GM12878 (cell line): Measurements from ENCODE around the gene ATP5F1D. TPM values are rescaled to one million over a fixed set of nuclear protein-coding genes. Genes with fewer than 3 reads are reported as not detected.

Source experiments
- ATAC-seq: fragments of 200-7000 bp; cut with Tn5 transposase; 3 replicates; pipeline ENCODE4 v1.9.1; 2020; ENCODE audit warnings: mild to moderate bottlenecking, moderate library complexity
- BruUV-seq: library from RNA; stranded (reverse); fragments of 400-500 nt; replicated peaks from 2 replicates; lab custom pipeline; 2021; lab: Mats Ljungman, UMichigan
- CTCF ChIA-PET: fragments of 300-600 bp; sonication (Branson Sonifier 250); formaldehyde crosslinking; extraction: SDS; loops from one replicate; lab custom pipeline; 2021; ENCODE audit warnings: inconsistent platforms; lab: Yijun Ruan, JAX
- POLR2A ChIA-PET: fragments of 350-600 bp; formaldehyde crosslinking; extraction: SDS; loops from one replicate; lab custom pipeline; 2021; ENCODE audit warnings: inconsistent platforms; lab: Charles Lee
- RAD21 ChIA-PET: fragments of 300-600 bp; sonication (Branson Sonifier 250); formaldehyde crosslinking; loops from one replicate; lab custom pipeline; 2023; ENCODE audit warnings: antibody characterized with exemption; ENCODE audit not compliant: unreplicated experiment; lab: Charles Lee
- SMC1A ChIA-PET: fragments of 300-600 bp; sonication (Branson Sonifier 250); formaldehyde crosslinking; loops from one replicate; lab custom pipeline; 2023; ENCODE audit not compliant: unreplicated experiment, uncharacterized antibody; lab: Charles Lee
- DNase-seq: peaks from one replicate; pipeline ENCODE4 v3.0.0-alpha.2; 2011; ENCODE audit warnings: low read depth, low spot score
- FAIRE-seq: peaks from 3 replicates; lab custom pipeline; 2011; peaks lifted over from hg19 to GRCh38; lab: Jason Lieb, UNC
- H2AFZ ChIP-seq: 2 replicates; pipeline ENCODE4 v1.6.0; 2011; ENCODE audit warnings: low read depth, low read length, control low read depth; ENCODE audit not compliant: control insufficient read depth
- H3K27ac ChIP-seq: 2 replicates; pipeline ENCODE4 v1.5.1; 2011; ENCODE audit warnings: control low read depth; ENCODE audit not compliant: control insufficient read depth, insufficient read depth
- H3K27me3 ChIP-seq, 2 experiments: replicated peaks in 1 of 2; 2 replicates each; pipeline versions ENCODE4 v1.6.0 to v1.6.1; 2011; ENCODE audit warnings: low read length in 1 of 2; ENCODE audit not compliant: control insufficient read depth in 2 of 2, insufficient read depth in 2 of 2
- H3K36me3 ChIP-seq, 2 experiments: 2 replicates each; pipeline ENCODE4 v1.5.1; 2011; ENCODE audit warnings: low read length in 1 of 2; ENCODE audit not compliant: control insufficient read depth in 2 of 2, insufficient read depth in 2 of 2
- H3K4me1 ChIP-seq: 2 replicates; pipeline ENCODE4 v1.6.1; 2011; ENCODE audit warnings: mild to moderate bottlenecking, low read length, moderate library complexity, mixed read lengths; ENCODE audit not compliant: control insufficient read depth, insufficient read depth
- H3K4me2 ChIP-seq: 2 replicates; pipeline ENCODE4 v1.6.0; 2011; ENCODE audit warnings: control low read depth; ENCODE audit not compliant: control insufficient read depth, insufficient read depth
- H3K4me3 ChIP-seq: fragments of 200-600 bp; sonication (generic); 2 replicates; pipeline ENCODE4 v1.5.1; 2016
- H3K79me2 ChIP-seq: 2 replicates; pipeline ENCODE4 v1.6.0; 2011; ENCODE audit warnings: low read length; ENCODE audit not compliant: control insufficient read depth, insufficient read depth
- H3K9ac ChIP-seq: 2 replicates; pipeline ENCODE4 v1.8.0; 2011; ENCODE audit warnings: low read length, control low read depth, mixed read lengths; ENCODE audit not compliant: control insufficient read depth, insufficient read depth
- H3K9me3 ChIP-seq: replicated peaks from 3 replicates; pipeline ENCODE4 v1.5.1; 2011; ENCODE audit warnings: mild to moderate bottlenecking, low read length; ENCODE audit not compliant: control insufficient read depth, insufficient read depth
- H4K20me1 ChIP-seq: 2 replicates; pipeline ENCODE4 v1.6.0; 2011; ENCODE audit not compliant: control insufficient read depth, insufficient read depth
- ATF7 ChIP-seq: fragments of 450-650 bp; IDR thresholded peaks from 2 replicates; pipeline ENCODE4 v1.6.1; 2016; ENCODE audit warnings: low read depth, mild to moderate bottlenecking
- IKZF2 ChIP-seq, 2 experiments: fragments of 450-650 bp; IDR thresholded peaks; 2 replicates each; pipeline ENCODE4 v1.6.1; 2017; ENCODE audit warnings: mild to moderate bottlenecking in 2 of 2, moderate library complexity in 2 of 2
- PAX5 ChIP-seq: IDR thresholded peaks from 2 replicates; pipeline ENCODE4 v1.6.1; 2011; ENCODE audit warnings: low read depth, low read length, borderline replicate concordance
- SIN3A ChIP-seq: IDR thresholded peaks from 2 replicates; pipeline ENCODE4 v1.6.1; 2012; ENCODE audit warnings: low read depth, low read length, improper control_type of control experiment
- SUPT20H ChIP-seq: IDR thresholded peaks from 2 replicates; pipeline ENCODE4 v1.6.1; 2011; ENCODE audit warnings: low read depth, mild to moderate bottlenecking, low read length, moderate library complexity, borderline replicate concordance; ENCODE audit not compliant: control insufficient read depth
- WGBS: methylation state at CpG from one replicate; pipeline ENCODE4 v1.1.6; 2016; ENCODE audit warnings: low lambda C conversion rate; ENCODE audit not compliant: insufficient replicate concordance, insufficient coverage; ENCODE audit errors: missing lambda C conversion rate; 5-methylcytosine and 5-hydroxymethylcytosine counted together
- in situ Hi-C: fragments of 300-500 bp; cut with MboI; formaldehyde crosslinking; loops from 9 replicates; pipeline ENCODE4 v1.14.3; 2018; ENCODE audit warnings: mixed read lengths
- intact Hi-C: fragments of 100-400 bp; cut with micrococcal nuclease; formaldehyde crosslinking; loops from one replicate; pipeline ENCODE4 v1.14.2; 2022; ENCODE audit not compliant: unreplicated experiment
- polyA plus RNA-seq, 11 experiments: library from polyadenylated mRNA; depleted of rRNA in 4 of 11; unstranded in 6 of 11; stranded (reverse) in 5 of 11; fragments of >200 nt; fragmentation: Nextera tagmentation in 4 of 11; fragmentation: Illumina TruSeq in 1 of 11; extraction: Ambion mirVana in 4 of 11; extraction: Trizol in 1 of 11; gene quantifications; 1 replicate in 1 of 11; 2 replicates in 10 of 11; pipeline versions ENCODE4 v1.2.1 to v1.2.3, GENCODE V29; 2011 to 2016; ENCODE audit warnings: inconsistent platforms in 2 of 11, missing spikeins in 2 of 11, low read depth in 1 of 11
- total RNA-seq, 4 experiments: library from RNA; depleted of rRNA in 3 of 4; stranded (reverse); fragments of >200 nt in 3 of 4; fragmentation: Illumina TruSeq in 1 of 4; extraction: Trizol in 1 of 4; gene quantifications; 2 replicates each; pipeline versions ENCODE4 v1.2.1 to v1.2.3, GENCODE V29; 2013 to 2021
- TF ChIP-seq, protein P1 (sequence below): fragments of 450-650 bp; IDR thresholded peaks from 2 replicates; pipeline ENCODE4 v1.6.1; 2017; ENCODE audit warnings: mild to moderate bottlenecking, moderate library complexity

Gene ATP5F1D
- total and polyA plus RNA-seq, 10 of the 15 experiments (the other 5 are each of a cell fraction or from before 2014, with no cell fraction given) = 7.2 to 357 (median 49.5) TPM

DNA sequence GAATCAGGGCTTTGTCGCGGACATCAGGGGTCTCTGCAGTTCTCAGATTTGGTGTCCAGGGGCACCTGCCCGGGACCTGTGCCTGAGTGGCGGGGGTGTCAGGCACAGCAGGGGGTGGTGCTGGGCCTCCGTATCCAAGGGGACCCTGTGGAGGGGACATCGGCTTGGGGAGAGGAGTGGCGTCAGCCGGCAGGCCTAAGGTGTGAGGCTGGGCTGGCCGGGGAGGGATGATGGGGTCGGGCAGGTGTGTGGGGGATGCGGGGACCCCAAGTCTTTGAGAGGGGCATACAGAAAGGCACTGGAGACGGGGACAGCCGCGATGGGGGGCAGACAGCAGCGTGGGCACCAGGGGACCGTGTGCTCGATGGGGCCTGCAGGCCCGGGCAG lies 46.7 kb downstream of the ATP5F1D start:
- WGBS = 57% methylated on average over 16 of the region's 18 CpGs
- Histone ChIP-seq H4K20me1 (no peaks in the 10 kb centered on the region), H3K79me2 (no peaks in the 10 kb centered on the region), H2AFZ (no peak overlapping the region), H3K27ac (no peak overlapping the region), H3K36me3 (no peaks in the 10 kb centered on the region), H3K9me3 (no peaks in the 10 kb centered on the region), H3K4me1 (peaks cover 16% of the 10 kb centered on the region), H3K9ac (no peak overlapping the region), H3K4me3 (no peak overlapping the region), H3K4me2 (no peak overlapping the region), H3K27me3 (peaks cover 7 to 8% of the 10 kb centered on the region in 2 experiments; a peak in 3 of 4 replicates)
- TF ChIP-seq IKZF2 (IDR thresholded peaks at IDR 0.05) (no peak), ATF7 (no peak), SUPT20H (no peak), PAX5 (no peak), SIN3A (no peak)
- TF ChIP-seq, protein P1, sequence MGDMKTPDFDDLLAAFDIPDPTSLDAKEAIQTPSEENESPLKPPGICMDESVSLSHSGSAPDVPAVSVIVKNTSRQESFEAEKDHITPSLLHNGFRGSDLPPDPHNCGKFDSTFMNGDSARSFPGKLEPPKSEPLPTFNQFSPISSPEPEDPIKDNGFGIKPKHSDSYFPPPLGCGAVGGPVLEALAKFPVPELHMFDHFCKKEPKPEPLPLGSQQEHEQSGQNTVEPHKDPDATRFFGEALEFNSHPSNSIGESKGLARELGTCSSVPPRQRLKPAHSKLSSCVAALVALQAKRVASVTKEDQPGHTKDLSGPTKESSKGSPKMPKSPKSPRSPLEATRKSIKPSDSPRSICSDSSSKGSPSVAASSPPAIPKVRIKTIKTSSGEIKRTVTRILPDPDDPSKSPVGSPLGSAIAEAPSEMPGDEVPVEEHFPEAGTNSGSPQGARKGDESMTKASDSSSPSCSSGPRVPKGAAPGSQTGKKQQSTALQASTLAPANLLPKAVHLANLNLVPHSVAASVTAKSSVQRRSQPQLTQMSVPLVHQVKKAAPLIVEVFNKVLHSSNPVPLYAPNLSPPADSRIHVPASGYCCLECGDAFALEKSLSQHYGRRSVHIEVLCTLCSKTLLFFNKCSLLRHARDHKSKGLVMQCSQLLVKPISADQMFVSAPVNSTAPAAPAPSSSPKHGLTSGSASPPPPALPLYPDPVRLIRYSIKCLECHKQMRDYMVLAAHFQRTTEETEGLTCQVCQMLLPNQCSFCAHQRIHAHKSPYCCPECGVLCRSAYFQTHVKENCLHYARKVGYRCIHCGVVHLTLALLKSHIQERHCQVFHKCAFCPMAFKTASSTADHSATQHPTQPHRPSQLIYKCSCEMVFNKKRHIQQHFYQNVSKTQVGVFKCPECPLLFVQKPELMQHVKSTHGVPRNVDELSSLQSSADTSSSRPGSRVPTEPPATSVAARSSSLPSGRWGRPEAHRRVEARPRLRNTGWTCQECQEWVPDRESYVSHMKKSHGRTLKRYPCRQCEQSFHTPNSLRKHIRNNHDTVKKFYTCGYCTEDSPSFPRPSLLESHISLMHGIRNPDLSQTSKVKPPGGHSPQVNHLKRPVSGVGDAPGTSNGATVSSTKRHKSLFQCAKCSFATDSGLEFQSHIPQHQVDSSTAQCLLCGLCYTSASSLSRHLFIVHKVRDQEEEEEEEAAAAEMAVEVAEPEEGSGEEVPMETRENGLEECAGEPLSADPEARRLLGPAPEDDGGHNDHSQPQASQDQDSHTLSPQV = no peak
- ATAC-seq (no peak), DNase-seq (no peak), FAIRE-seq (no peak)
- no TSS peak for BruUV-seq
- intact Hi-C loops = no loop called here
- in situ Hi-C loops = no loop called here
- ChIA-PET SMC1A (no interaction called here), POLR2A (no interaction called here), CTCF (no interaction called here), RAD21 (no interaction called here)
